CD14-positive monocyte (primary cell): ENCODE results near the gene FOXP4. TPM values are rescaled to one million over a fixed set of nuclear protein-coding genes. Genes with fewer than 3 reads are reported as not detected.

ENCODE experiments used
- DNase-seq, 3 donors: peaks; one replicate each; pipeline ENCODE4 v3.0.0-alpha.2; 2011 to 2022
- H2AFZ ChIP-seq: 2 replicates; pipeline ENCODE4 v1.6.0; 2012; ENCODE audit warnings: mild to moderate bottlenecking, low read depth, low read length, inconsistent platforms; ENCODE audit not compliant: insufficient read depth, poor library complexity, severe bottlenecking
- H3K27ac ChIP-seq, 2 donors: 1 replicate in 1 of 2; 2 replicates in 1 of 2; pipeline ENCODE4 v1.5.1; 2012 to 2013; ENCODE audit warnings: low read length in 2 of 2, control low read depth in 1 of 2, inconsistent platforms in 1 of 2, low read depth in 1 of 2, mild to moderate bottlenecking in 1 of 2
- H3K27me3 ChIP-seq, 2 donors: one replicate each; pipeline versions ENCODE4 v1.6.0 to v1.6.1; 2011 to 2013; ENCODE audit warnings: low read length in 2 of 2; ENCODE audit not compliant: control insufficient read depth in 2 of 2, insufficient read depth in 2 of 2
- H3K36me3 ChIP-seq, 2 donors: replicated peaks in 1 of 2; 1 replicate in 1 of 2; 2 replicates in 1 of 2; pipeline versions ENCODE4 v1.5.1 to v1.6.1; 2012 to 2013; ENCODE audit warnings: low read length in 2 of 2, control low read depth in 1 of 2, inconsistent platforms in 1 of 2, mild to moderate bottlenecking in 1 of 2; ENCODE audit not compliant: insufficient read depth in 2 of 2, control insufficient read depth in 1 of 2
- H3K4me1 ChIP-seq, 2 donors: 1 replicate in 1 of 2; 2 replicates in 1 of 2; pipeline versions ENCODE4 v1.5.1 to v1.6.1; 2012 to 2013; ENCODE audit warnings: low read length in 2 of 2, control low read depth in 1 of 2, inconsistent platforms in 1 of 2, mild to moderate bottlenecking in 1 of 2, moderate library complexity in 1 of 2; ENCODE audit not compliant: insufficient read depth in 2 of 2, control insufficient read depth in 1 of 2
- H3K4me2 ChIP-seq: replicated peaks from 2 replicates; pipeline ENCODE3; 2012; ENCODE audit warnings: low read length, moderate library complexity, mild to moderate bottlenecking; ENCODE audit not compliant: poor library complexity, severe bottlenecking; ENCODE audit errors: extremely low read depth
- H3K4me3 ChIP-seq, 3 experiments: fragments of 200-600 bp in 1 of 3; sonication (generic) in 1 of 3; replicated peaks in 1 of 3; 1 replicate in 2 of 3; 2 replicates in 1 of 3; pipeline ENCODE4 v1.5.1; 2011 to 2013; ENCODE audit warnings: low read length in 3 of 3, mild to moderate bottlenecking in 3 of 3, control low read depth in 2 of 3, low read depth in 2 of 3, inconsistent platforms in 1 of 3, moderate library complexity in 1 of 3
- H3K79me2 ChIP-seq: 2 replicates; pipeline ENCODE4 v1.6.0; 2012; ENCODE audit warnings: mild to moderate bottlenecking, control low read depth, inconsistent platforms, low read length, moderate library complexity; ENCODE audit not compliant: insufficient read depth
- H3K9ac ChIP-seq: 2 replicates; pipeline ENCODE4 v1.6.0; 2017; ENCODE audit warnings: low read length, mild to moderate bottlenecking; ENCODE audit not compliant: insufficient read depth, poor library complexity, severe bottlenecking
- H3K9me3 ChIP-seq, 2 donors: replicated peaks in 1 of 2; 1 replicate in 1 of 2; 2 replicates in 1 of 2; pipeline versions ENCODE4 v1.5.1 to v1.6.1; 2012 to 2013; ENCODE audit warnings: low read length in 2 of 2, control low read depth in 1 of 2; ENCODE audit not compliant: control insufficient read depth in 1 of 2, insufficient read depth in 1 of 2
- H4K20me1 ChIP-seq: 2 replicates; pipeline ENCODE4 v1.6.0; 2012; ENCODE audit warnings: mild to moderate bottlenecking, low read length, control low read depth, moderate library complexity; ENCODE audit not compliant: insufficient read depth
- H3K27ac Mint-ChIP-seq, 7 donors: one replicate each; pipeline ENCODE4 v1.8.0; 2020; ENCODE audit warnings: mild to moderate bottlenecking in 7 of 7, mixed read lengths in 7 of 7, moderate library complexity in 6 of 7, inconsistent platforms in 2 of 7
- H3K27me3 Mint-ChIP-seq, 3 donors: one replicate each; pipeline ENCODE4 v1.8.0; 2021 to 2022; ENCODE audit warnings: low read depth in 3 of 3, mild to moderate bottlenecking in 3 of 3, mixed read lengths in 3 of 3, moderate library complexity in 3 of 3, inconsistent platforms in 1 of 3
- H3K36me3 Mint-ChIP-seq, 2 donors: one replicate each; pipeline ENCODE4 v1.8.0; 2020; ENCODE audit warnings: mixed read lengths in 2 of 2, inconsistent platforms in 1 of 2, mild to moderate bottlenecking in 1 of 2
- H3K4me1 Mint-ChIP-seq: one replicate; pipeline ENCODE4 v1.8.0; 2020; ENCODE audit warnings: mild to moderate bottlenecking, mixed read lengths
- H3K4me3 Mint-ChIP-seq, 2 donors: one replicate each; pipeline ENCODE4 v1.8.0; 2020; ENCODE audit warnings: mild to moderate bottlenecking in 2 of 2, mixed read lengths in 2 of 2, moderate library complexity in 1 of 2
- H3K9me3 Mint-ChIP-seq, 7 donors: one replicate each; pipeline ENCODE4 v1.8.0; 2020 to 2022; ENCODE audit warnings: mixed read lengths in 7 of 7, mild to moderate bottlenecking in 6 of 7, moderate library complexity in 6 of 7, inconsistent platforms in 2 of 7
- WGBS: methylation state at CpG from one replicate; pipeline ENCODE4 v1.1.5; 2013; ENCODE audit warnings: missing lambda C conversion rate; ENCODE audit not compliant: insufficient coverage; 5-methylcytosine and 5-hydroxymethylcytosine counted together
- intact Hi-C, 2 donors: fragments of 100-400 bp; cut with micrococcal nuclease; formaldehyde crosslinking; loops; one replicate each; pipeline versions ENCODE4 v1.15.0 to v1.15.1; 2023
- polyA plus RNA-seq, 3 donors: library from polyadenylated mRNA; depleted of rRNA in 1 of 3; unstranded in 2 of 3; stranded (reverse) in 1 of 3; fragments of 300-500 nt in 2 of 3; fragments of >200 nt in 1 of 3; fragmentation: Illumina TruSeq in 2 of 3; gene quantifications; 1 replicate in 2 of 3; 2 replicates in 1 of 3; pipeline ENCODE4 v1.2.3, GENCODE V29; 2012 to 2021
- TF ChIP-seq, protein P1 (sequence below): fragments of 200-600 bp; IDR thresholded peaks from one replicate; pipeline ENCODE4 v1.8.0; 2022; ENCODE audit warnings: antibody characterized with exemption, mild to moderate bottlenecking

Gene FOXP4
- polyA plus RNA-seq, 3 donors, result 0.62 to 7.6 (median 0.65) TPM

DNA sequence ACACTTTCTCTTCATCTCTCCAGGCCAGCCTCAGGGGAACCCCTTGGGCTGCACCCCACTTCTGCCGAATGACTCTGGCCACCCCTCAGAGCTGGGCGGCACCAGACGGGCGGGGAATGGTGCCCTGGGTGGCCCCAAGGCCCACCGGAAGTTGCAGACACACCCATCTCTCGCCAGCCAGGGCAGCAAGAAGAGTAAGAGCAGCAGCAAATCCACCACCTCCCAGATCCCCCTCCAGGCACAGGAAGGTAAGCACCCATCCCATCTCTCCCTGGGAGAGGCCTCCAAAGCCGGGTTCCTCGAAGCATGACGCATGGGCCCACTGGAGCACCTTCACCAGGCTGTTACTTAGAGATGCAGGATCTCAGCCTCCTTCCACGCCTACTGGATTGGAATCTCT is 103.4 kb downstream of the FOXP4 start:
- Mint-ChIP-seq H3K27ac (no peak overlapping the region), H3K4me3 (no peak overlapping the region), H3K36me3 (no peaks in the 10 kb centered on the region), H3K27me3 (peaks cover 4 to 8% (median 6%) of the 10 kb centered on the region in 3 donors), H3K9me3 (no peaks in the 10 kb centered on the region), H3K4me1 (no peaks in the 10 kb centered on the region)
- Histone ChIP-seq H3K27me3 (no peaks in the 10 kb centered on the region), H3K4me1 (no peaks in the 10 kb centered on the region), H2AFZ (no peak overlapping the region), H4K20me1 (no peaks in the 10 kb centered on the region), H3K79me2 (no peaks in the 10 kb centered on the region), H3K36me3 (no peaks in the 10 kb centered on the region), H3K9ac (no peak overlapping the region), H3K9me3 (no peaks in the 10 kb centered on the region), H3K4me3 (no peak overlapping the region), H3K27ac (no peak overlapping the region), H3K4me2 (no peak overlapping the region)
- TF ChIP-seq, protein P1, sequence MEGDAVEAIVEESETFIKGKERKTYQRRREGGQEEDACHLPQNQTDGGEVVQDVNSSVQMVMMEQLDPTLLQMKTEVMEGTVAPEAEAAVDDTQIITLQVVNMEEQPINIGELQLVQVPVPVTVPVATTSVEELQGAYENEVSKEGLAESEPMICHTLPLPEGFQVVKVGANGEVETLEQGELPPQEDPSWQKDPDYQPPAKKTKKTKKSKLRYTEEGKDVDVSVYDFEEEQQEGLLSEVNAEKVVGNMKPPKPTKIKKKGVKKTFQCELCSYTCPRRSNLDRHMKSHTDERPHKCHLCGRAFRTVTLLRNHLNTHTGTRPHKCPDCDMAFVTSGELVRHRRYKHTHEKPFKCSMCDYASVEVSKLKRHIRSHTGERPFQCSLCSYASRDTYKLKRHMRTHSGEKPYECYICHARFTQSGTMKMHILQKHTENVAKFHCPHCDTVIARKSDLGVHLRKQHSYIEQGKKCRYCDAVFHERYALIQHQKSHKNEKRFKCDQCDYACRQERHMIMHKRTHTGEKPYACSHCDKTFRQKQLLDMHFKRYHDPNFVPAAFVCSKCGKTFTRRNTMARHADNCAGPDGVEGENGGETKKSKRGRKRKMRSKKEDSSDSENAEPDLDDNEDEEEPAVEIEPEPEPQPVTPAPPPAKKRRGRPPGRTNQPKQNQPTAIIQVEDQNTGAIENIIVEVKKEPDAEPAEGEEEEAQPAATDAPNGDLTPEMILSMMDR, result no peak
- WGBS, result 91% methylated on average over 9 of the region's 10 CpGs
- intact Hi-C loops, result no loop called here
- DNase-seq, result no peak

DNA sequence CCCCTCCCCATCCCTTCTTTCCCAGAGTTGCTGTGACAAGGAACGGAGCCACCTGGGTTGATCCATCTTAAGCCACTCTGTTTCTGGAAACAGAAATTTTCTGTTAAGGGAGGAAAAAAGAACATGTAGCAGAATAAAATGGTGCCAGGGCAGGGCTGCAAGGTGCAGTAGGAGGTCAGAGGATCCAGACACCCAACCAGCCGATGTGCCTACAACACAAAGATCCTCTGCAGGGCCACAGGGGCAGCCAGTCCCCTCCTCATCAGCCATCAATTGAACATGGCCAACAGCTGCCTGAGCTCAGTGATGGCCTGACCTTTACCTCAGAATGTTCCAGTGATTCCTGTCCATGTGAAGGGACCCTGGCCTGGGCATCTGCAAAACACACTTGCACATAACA is 103.9 kb downstream of the FOXP4 start:
- H3K4me1 ChIP-seq, result no peaks in the 10 kb centered on the region
- H3K36me3 ChIP-seq, result no peaks in the 10 kb centered on the region
- TF ChIP-seq, protein P1, result no peak
- H3K9ac ChIP-seq, result no peak overlapping the region
- H3K27me3 Mint-ChIP-seq, result peaks cover 4 to 10% (median 5%) of the 10 kb centered on the region in 3 donors
- H4K20me1 ChIP-seq, result no peaks in the 10 kb centered on the region
- H3K4me3 ChIP-seq, result no peak overlapping the region
- WGBS, result 100% methylated on average over 1 of the region's 2 CpGs
- H3K36me3 Mint-ChIP-seq, result no peaks in the 10 kb centered on the region
- no peak for DNase-seq
- no peak overlapping the region for H2AFZ ChIP-seq
- no peak overlapping the region for H3K4me2 ChIP-seq
- no peak overlapping the region for H3K27ac Mint-ChIP-seq
- no peak overlapping the region for H3K4me3 Mint-ChIP-seq
- no peaks in the 10 kb centered on the region for H3K79me2 ChIP-seq
- no peaks in the 10 kb centered on the region for H3K27me3 ChIP-seq
- no peaks in the 10 kb centered on the region for H3K9me3 ChIP-seq
- intact Hi-C loops, result no loop called here
- no peak overlapping the region for H3K27ac ChIP-seq
- no peaks in the 10 kb centered on the region for H3K4me1 Mint-ChIP-seq
- no peaks in the 10 kb centered on the region for H3K9me3 Mint-ChIP-seq
